H9 (cell line): ENCODE data around the gene UBE2U. TPM values are rescaled to one million over a fixed set of nuclear protein-coding genes. Genes with fewer than 3 reads are reported as not detected.

Experiments
- DNase-seq: peaks from one replicate; pipeline ENCODE4 v3.0.0-alpha.2; 2017
- H2AFZ ChIP-seq: one replicate; pipeline ENCODE4 v1.6.1; 2013; ENCODE audit warnings: mild to moderate bottlenecking, low read length, control low read depth, moderate library complexity
- H2AK5ac ChIP-seq: 2 replicates; pipeline ENCODE4 v1.6.1; 2013; ENCODE audit warnings: low read length, control low read depth, mixed read lengths; ENCODE audit not compliant: insufficient read length
- H2BK120ac ChIP-seq: one replicate; pipeline ENCODE4 v1.6.1; 2013; ENCODE audit warnings: low read depth, mild to moderate bottlenecking, low read length, control low read depth, inconsistent platforms; ENCODE audit not compliant: poor library complexity, severe bottlenecking
- H2BK12ac ChIP-seq: 2 replicates; pipeline ENCODE4 v1.6.1; 2013; ENCODE audit warnings: low read length, control low read depth, mixed read lengths, low read depth; ENCODE audit not compliant: insufficient read length
- H2BK15ac ChIP-seq: 2 replicates; pipeline ENCODE4 v1.6.1; 2013; ENCODE audit warnings: low read depth, low read length, control low read depth
- H2BK20ac ChIP-seq: one replicate; pipeline ENCODE4 v1.6.1; 2013; ENCODE audit warnings: low read depth, mild to moderate bottlenecking, low read length, control low read depth, inconsistent platforms; ENCODE audit not compliant: poor library complexity, severe bottlenecking
- H2BK5ac ChIP-seq: 2 replicates; pipeline ENCODE4 v1.6.1; 2013; ENCODE audit warnings: low read length, control low read depth, mixed read lengths; ENCODE audit not compliant: insufficient read length
- H3K14ac ChIP-seq: 2 replicates; pipeline ENCODE4 v1.6.1; 2013; ENCODE audit warnings: low read length, control low read depth; ENCODE audit not compliant: insufficient read depth
- H3K18ac ChIP-seq: 2 replicates; pipeline ENCODE4 v1.6.1; 2013; ENCODE audit warnings: low read depth, mild to moderate bottlenecking, mixed read lengths, low read length, control low read depth; ENCODE audit not compliant: insufficient read length
- H3K23ac ChIP-seq: 2 replicates; pipeline ENCODE4 v1.6.1; 2013; ENCODE audit warnings: low read length, control low read depth, mixed read lengths, low read depth; ENCODE audit not compliant: insufficient read length
- H3K23me2 ChIP-seq: 2 replicates; pipeline ENCODE4 v1.6.1; 2013; ENCODE audit warnings: low read depth, mild to moderate bottlenecking, mixed read lengths, low read length, control low read depth; ENCODE audit not compliant: insufficient read length, poor library complexity, severe bottlenecking
- H3K27ac ChIP-seq: 2 replicates; pipeline ENCODE4 v1.5.1; 2013; ENCODE audit warnings: low read length, control low read depth, mixed read lengths, low read depth; ENCODE audit not compliant: insufficient read length
- H3K27me3 ChIP-seq: 2 replicates; pipeline ENCODE4 v1.6.1; 2013; ENCODE audit warnings: low read length, control low read depth, inconsistent platforms; ENCODE audit not compliant: insufficient read depth
- H3K4ac ChIP-seq: 2 replicates; pipeline ENCODE4 v1.6.1; 2013; ENCODE audit warnings: low read depth, mild to moderate bottlenecking, control low read depth, inconsistent platforms, low read length, moderate library complexity
- H3K4me1 ChIP-seq: 2 replicates; pipeline ENCODE4 v1.6.1; 2013; ENCODE audit warnings: low read length, control low read depth, inconsistent platforms; ENCODE audit not compliant: insufficient read depth
- H3K4me2 ChIP-seq: 2 replicates; pipeline ENCODE4 v1.6.1; 2013; ENCODE audit warnings: low read length, control low read depth, mixed read lengths; ENCODE audit not compliant: insufficient read length, insufficient read depth
- H3K56ac ChIP-seq: 2 replicates; pipeline ENCODE4 v1.6.1; 2013; ENCODE audit warnings: low read depth, mild to moderate bottlenecking, mixed read lengths, low read length, control low read depth; ENCODE audit not compliant: insufficient read length
- H3K79me1 ChIP-seq: 2 replicates; pipeline ENCODE4 v1.6.1; 2013; ENCODE audit warnings: low read depth, mild to moderate bottlenecking, moderate library complexity, low read length, control low read depth, inconsistent platforms; ENCODE audit not compliant: insufficient read depth, poor library complexity, severe bottlenecking
- H3K79me2 ChIP-seq: 2 replicates; pipeline ENCODE4 v1.6.1; 2013; ENCODE audit warnings: low read length, control low read depth, inconsistent platforms; ENCODE audit not compliant: insufficient read depth
- H3K9ac ChIP-seq: 2 replicates; pipeline ENCODE4 v1.6.1; 2013; ENCODE audit warnings: low read length, control low read depth, mixed read lengths; ENCODE audit not compliant: insufficient read length; ENCODE audit errors: extremely low read depth
- H3K9me3 ChIP-seq: one replicate; pipeline ENCODE4 v1.6.1; 2013; ENCODE audit warnings: low read depth, low read length, inconsistent platforms; ENCODE audit not compliant: control insufficient read depth
- H3T11ph ChIP-seq: one replicate; pipeline ENCODE4 v1.6.1; 2013; ENCODE audit warnings: mild to moderate bottlenecking, low read length, control low read depth, inconsistent platforms
- H4K20me1 ChIP-seq: one replicate; pipeline ENCODE4 v1.6.1; 2013; ENCODE audit not compliant: control insufficient read depth, insufficient read length, insufficient read depth
- H4K5ac ChIP-seq: 2 replicates; pipeline ENCODE4 v1.6.1; 2013; ENCODE audit warnings: low read depth, mild to moderate bottlenecking, mixed read lengths, low read length, control low read depth; ENCODE audit not compliant: insufficient read length
- H4K8ac ChIP-seq: replicated peaks from 2 replicates; pipeline ENCODE4 v1.6.1; 2013; ENCODE audit warnings: low read length, control low read depth, mixed read lengths, low read depth; ENCODE audit not compliant: insufficient read length
- H4K91ac ChIP-seq: 2 replicates; pipeline ENCODE4 v1.6.1; 2013; ENCODE audit warnings: low read depth, mild to moderate bottlenecking, moderate library complexity, mixed read lengths, low read length, control low read depth; ENCODE audit not compliant: insufficient read length
- H3K27ac Mint-ChIP-seq, 3 experiments: 2 replicates in 2 of 3; 3 replicates in 1 of 3; pipeline ENCODE4 v1.8.0; 2020 to 2021; ENCODE audit warnings: mixed read lengths in 3 of 3, mild to moderate bottlenecking in 1 of 3, moderate library complexity in 1 of 3
- H3K27me3 Mint-ChIP-seq: 2 replicates; pipeline ENCODE4 v1.8.0; 2021; ENCODE audit warnings: low read depth, mild to moderate bottlenecking, moderate library complexity, mixed read lengths
- H3K36me3 Mint-ChIP-seq, 3 experiments: 2 replicates in 2 of 3; 3 replicates in 1 of 3; pipeline ENCODE4 v1.8.0; 2020 to 2021; ENCODE audit warnings: low read depth in 3 of 3, mixed read lengths in 3 of 3; ENCODE audit not compliant: insufficient read depth in 1 of 3
- H3K4me1 Mint-ChIP-seq, 2 experiments: 2 replicates each; pipeline ENCODE4 v1.8.0; 2020; ENCODE audit warnings: mixed read lengths in 2 of 2
- H3K4me3 Mint-ChIP-seq, 2 experiments: 2 replicates in 1 of 2; 3 replicates in 1 of 2; pipeline ENCODE4 v1.8.0; 2020 to 2021; ENCODE audit warnings: mild to moderate bottlenecking in 2 of 2, mixed read lengths in 2 of 2, moderate library complexity in 1 of 2
- H3K9me3 Mint-ChIP-seq, 2 experiments: 2 replicates in 1 of 2; 3 replicates in 1 of 2; pipeline ENCODE4 v1.8.0; 2020; ENCODE audit warnings: mild to moderate bottlenecking in 2 of 2, mixed read lengths in 2 of 2, moderate library complexity in 1 of 2
- CTCF ChIP-seq: fragments of 200-600 bp; sonication (generic); conservative IDR thresholded peaks from 3 replicates; pipeline ENCODE4 v1.8.0; 2021; ENCODE audit warnings: antibody characterized with exemption, mild to moderate bottlenecking
- WGBS: extraction: QIAGEN DNeasy Blood & Tissue Kit; methylation state at CpG from one replicate; pipeline ENCODE4 v1.1.7; 2013; ENCODE audit warnings: missing lambda C conversion rate, low lambda C conversion rate, mixed read lengths; ENCODE audit not compliant: insufficient read length; ENCODE audit errors: extremely low coverage; 5-methylcytosine and 5-hydroxymethylcytosine counted together
- total RNA-seq: library from RNA; stranded (reverse); gene quantifications from 2 replicates; pipeline ENCODE4 v1.2.1, GENCODE V29; 2021

Gene UBE2U
- total RNA-seq, 1 experiment from 2014 or later = not detected

GRCh38 chr1:64245495-64245894 lies 42.1 kb downstream of the UBE2U start:
- H3K14ac ChIP-seq = no peak overlapping the region
- DNase-seq = no peak
- H3K18ac ChIP-seq = no peak overlapping the region
- H3K4me3 Mint-ChIP-seq = peak overlapping the region; percentile 11 to 47; a peak in 3 of 5 replicates
- no peaks in the 10 kb centered on the region for H3K23me2 ChIP-seq
- no peak overlapping the region for H2AK5ac ChIP-seq
- H3K4me2 ChIP-seq = peak overlapping the region; percentile 25
- no peak overlapping the region for H4K8ac ChIP-seq
- no peak for TF ChIP-seq CTCF
- H3K27me3 Mint-ChIP-seq = no peaks in the 10 kb centered on the region
- H3K4me1 Mint-ChIP-seq = peaks cover 32 to 36% of the 10 kb centered on the region in 2 experiments
- no peaks in the 10 kb centered on the region for H3K27me3 ChIP-seq
- no peaks in the 10 kb centered on the region for H3K9me3 ChIP-seq
- H3K23ac ChIP-seq = no peak overlapping the region
- H2BK12ac ChIP-seq = no peak overlapping the region
- H3K36me3 Mint-ChIP-seq = no peaks in the 10 kb centered on the region
- H3K9ac ChIP-seq = no peak overlapping the region
- peak overlapping the region; percentile 18 for H3K27ac ChIP-seq
- no peak overlapping the region for H2AFZ ChIP-seq
- no peaks in the 10 kb centered on the region for H3K79me1 ChIP-seq
- no peak overlapping the region for H2BK20ac ChIP-seq
- no peaks in the 10 kb centered on the region for H3K9me3 Mint-ChIP-seq
- no peak overlapping the region for H2BK120ac ChIP-seq
- H3K79me2 ChIP-seq = no peaks in the 10 kb centered on the region
- no peak overlapping the region for H3T11ph ChIP-seq
- no peaks in the 10 kb centered on the region for H4K20me1 ChIP-seq
- peaks cover 13% of the 10 kb centered on the region; the same call in 1 of the 2 replicates for H3K4me1 ChIP-seq
- no peak overlapping the region for H3K56ac ChIP-seq
- H2BK15ac ChIP-seq = no peak overlapping the region
- peak overlapping the region; percentile 51 to 91 (median 88); a peak in 6 of 7 replicates for H3K27ac Mint-ChIP-seq
- no peak overlapping the region for H3K4ac ChIP-seq
- whole genome bisulfite sequencing = no CpG with 5 or more reads among the region's 9 CpGs
- no peak overlapping the region for H2BK5ac ChIP-seq
- H4K5ac ChIP-seq = no peak overlapping the region
- H4K91ac ChIP-seq = no peak overlapping the region
